SK-N-SH (cell line): Measurements from ENCODE around the gene TSR2.

Experiments used
- CTCF ChIP-seq: fragments of 200-600 bp; sonication (generic); IDR thresholded peaks from 2 replicates; pipeline ENCODE4 v1.6.1; 2017; ENCODE audit warnings: antibody characterized with exemption, mild to moderate bottlenecking, moderate library complexity
- ELF1 ChIP-seq: IDR thresholded peaks from 2 replicates; pipeline ENCODE4 v1.4.0; 2012
- EP300 ChIP-seq, 2 experiments: IDR thresholded peaks; 2 replicates each; pipeline versions ENCODE4 v1.4.0 to v1.6.1; 2012; ENCODE audit warnings: borderline replicate concordance in 1 of 2, low read depth in 1 of 2, low read length in 1 of 2
- EZH2phosphoT487 ChIP-seq: fragments of 200-600 bp; sonication (generic); IDR thresholded peaks from 2 replicates; pipeline ENCODE4 v1.6.1; 2017; ENCODE audit warnings: low read depth, mixed run types, mild to moderate bottlenecking, antibody characterized with exemption, moderate library complexity, borderline replicate concordance
- GABPA ChIP-seq: IDR thresholded peaks from 2 replicates; pipeline ENCODE4 v1.4.0; 2012; ENCODE audit warnings: low read depth, mild to moderate bottlenecking
- NRF1 ChIP-seq: IDR thresholded peaks from 2 replicates; pipeline ENCODE4 v1.6.1; 2012; ENCODE audit warnings: low read depth, mild to moderate bottlenecking, low read length
- POLR2AphosphoS5 ChIP-seq: IDR thresholded peaks from 2 replicates; pipeline ENCODE4 v1.6.1; 2012; ENCODE audit warnings: low read depth, low read length
- RCOR1 ChIP-seq: fragments of 150-350 bp; IDR thresholded peaks from 2 replicates; pipeline ENCODE4 v1.6.1; 2017; ENCODE audit warnings: antibody characterized with exemption, low read length
- REST ChIP-seq: IDR thresholded peaks from 2 replicates; pipeline ENCODE4 v1.6.1; 2012; ENCODE audit warnings: mild to moderate bottlenecking, low read depth, low read length, moderate library complexity
- SIN3A ChIP-seq: IDR thresholded peaks from 2 replicates; pipeline ENCODE4 v1.6.1; 2012; ENCODE audit warnings: low read depth, mild to moderate bottlenecking, low read length, moderate library complexity, borderline replicate concordance
- SMC3 ChIP-seq: IDR thresholded peaks from 2 replicates; pipeline ENCODE4 v1.6.1; 2012; ENCODE audit warnings: low read depth, low read length, improper control_type of control experiment
- YY1 ChIP-seq: IDR thresholded peaks from 2 replicates; pipeline ENCODE4 v1.4.0; 2012; ENCODE audit warnings: low read depth, mild to moderate bottlenecking
- ZBTB33 ChIP-seq: IDR thresholded peaks from 2 replicates; pipeline ENCODE4 v1.4.0; 2012; ENCODE audit warnings: low read depth, borderline replicate concordance

GRCh38 chrX:54397113-54397512 lies 43.1 kb upstream of the TSR2 start:
- TF ChIP-seq YY1, result no peak
- no peak for TF ChIP-seq EP300 (IDR thresholded peaks at IDR 0.05; ENCODE audit: borderline replicate concordance in 1 of 2, low read depth in 1 of 2, low read length in 1 of 2)
- TF ChIP-seq CTCF, result no peak
- no peak for TF ChIP-seq REST
- no peak for TF ChIP-seq ELF1
- no peak for TF ChIP-seq SIN3A
- TF ChIP-seq GABPA, result no peak
- TF ChIP-seq ZBTB33, result no peak
- no peak for TF ChIP-seq SMC3
- no peak for TF ChIP-seq NRF1
- TF ChIP-seq EZH2phosphoT487, result no peak
- no peak for TF ChIP-seq POLR2AphosphoS5
- no peak for TF ChIP-seq RCOR1
